Endothelial cell of umbilical vein (primary cell): ENCODE data around the gene GLIS2.
"Not testable (repeated sequence)": the region's sequence is repeated elsewhere in the genome, so short reads cannot be mapped to it uniquely, and the experiment has no call there.

ENCODE experiments used
- CTCF ChIP-seq, 2 donors: IDR thresholded peaks; 1 replicate in 1 of 2; 2 replicates in 1 of 2; pipeline ENCODE4 v1.5.1; 2011; ENCODE audit warnings: low read length in 2 of 2, mild to moderate bottlenecking in 2 of 2, moderate library complexity in 2 of 2, control low read depth in 1 of 2, inconsistent platforms in 1 of 2, low read depth in 1 of 2; ENCODE audit not compliant: insufficient read depth in 1 of 2; ENCODE audit errors: extremely low read depth in 1 of 2
- EZH2 ChIP-seq: IDR thresholded peaks from 2 replicates; pipeline ENCODE4 v1.6.1; 2012; ENCODE audit warnings: borderline replicate concordance, low read depth, mild to moderate bottlenecking, moderate library complexity, low read length, inconsistent platforms; ENCODE audit not compliant: severe bottlenecking
- FOS ChIP-seq: IDR thresholded peaks from 2 replicates; pipeline ENCODE4 v1.6.1; 2011; ENCODE audit warnings: mild to moderate bottlenecking, low read length, moderate library complexity, borderline replicate concordance; ENCODE audit not compliant: insufficient read depth
- JUN ChIP-seq: IDR thresholded peaks from 2 replicates; pipeline ENCODE4 v1.6.1; 2011; ENCODE audit warnings: borderline replicate concordance, low read depth; ENCODE audit not compliant: insufficient read length, insufficient read depth
- MAX ChIP-seq: IDR thresholded peaks from 2 replicates; pipeline ENCODE4 v1.6.1; 2011; ENCODE audit not compliant: insufficient read depth, insufficient read length
- MYC ChIP-seq: IDR thresholded peaks from one replicate; pipeline ENCODE4 v1.6.1; 2011; ENCODE audit warnings: mild to moderate bottlenecking, low read depth, low read length
- POLR2A ChIP-seq: IDR thresholded peaks from 2 replicates; pipeline ENCODE4 v1.6.1; 2012; ENCODE audit warnings: low read depth, mild to moderate bottlenecking, control low read depth, low read length
- POLR2AphosphoS5 ChIP-seq: IDR thresholded peaks from 2 replicates; pipeline ENCODE4 v1.6.1; 2012; ENCODE audit warnings: low read depth, mild to moderate bottlenecking, control low read depth, low read length, moderate library complexity; ENCODE audit not compliant: insufficient read depth

GRCh38 chr16:4333714-4334113 lies 17.8 kb downstream of the GLIS2 start:
- TF ChIP-seq CTCF (IDR thresholded peaks at IDR 0.05; ENCODE audit: extremely low read depth in 1 of 2, insufficient read depth in 1 of 2, low read depth in 1 of 2, low read length in 2 of 2); POLR2AphosphoS5; EZH2; POLR2A; FOS; MAX; MYC; JUN: not testable (repeated sequence)
